GM18861 (cell line): Measurements from ENCODE around the gene PFKFB4.
"Not testable (repeated sequence)": the region's sequence is repeated elsewhere in the genome, so short reads cannot be mapped to it uniquely, and the experiment has no call there.

Source experiments
- ATAC-seq: cut with Tn5 transposase; IDR thresholded peaks from one replicate; pipeline ENCODE4 v1.9.1; 2021; ENCODE audit not compliant: unreplicated experiment

Gene PFKFB4

DNA sequence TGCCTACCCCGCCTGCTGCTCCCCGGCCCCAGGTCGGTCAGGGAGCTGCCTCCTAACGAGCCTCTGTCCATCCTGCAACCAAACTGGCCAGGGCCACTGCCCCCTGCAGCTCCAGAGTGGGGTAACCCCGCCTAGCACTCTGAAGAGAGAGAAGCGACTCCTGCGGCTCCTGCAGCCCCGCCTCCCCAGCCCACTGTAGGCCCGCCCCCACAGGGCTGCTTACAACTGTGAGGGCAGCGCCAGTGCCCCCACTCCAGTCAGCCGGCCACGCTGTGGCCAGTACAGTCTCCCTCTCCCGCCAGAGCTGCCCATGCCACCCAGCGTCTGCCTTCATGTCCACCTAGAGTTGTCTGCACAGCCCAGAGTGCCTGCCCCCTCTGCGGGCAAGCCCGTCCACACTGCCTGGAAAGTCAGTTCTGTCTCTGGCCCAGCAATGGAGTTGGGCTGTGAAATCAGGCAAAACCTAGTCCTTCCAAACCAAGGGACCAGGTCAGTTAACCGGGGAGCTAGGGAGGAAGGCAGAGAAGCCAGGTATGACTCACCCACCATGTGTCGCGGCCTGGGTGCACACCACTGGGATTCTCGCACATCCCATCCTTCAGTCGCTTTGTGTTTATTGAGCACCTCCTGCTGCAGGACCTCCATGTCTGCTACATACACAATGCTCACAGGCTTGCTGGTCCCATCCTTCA lies 4.6 kb upstream of the PFKFB4 start:
- ATAC-seq = no peak

DNA sequence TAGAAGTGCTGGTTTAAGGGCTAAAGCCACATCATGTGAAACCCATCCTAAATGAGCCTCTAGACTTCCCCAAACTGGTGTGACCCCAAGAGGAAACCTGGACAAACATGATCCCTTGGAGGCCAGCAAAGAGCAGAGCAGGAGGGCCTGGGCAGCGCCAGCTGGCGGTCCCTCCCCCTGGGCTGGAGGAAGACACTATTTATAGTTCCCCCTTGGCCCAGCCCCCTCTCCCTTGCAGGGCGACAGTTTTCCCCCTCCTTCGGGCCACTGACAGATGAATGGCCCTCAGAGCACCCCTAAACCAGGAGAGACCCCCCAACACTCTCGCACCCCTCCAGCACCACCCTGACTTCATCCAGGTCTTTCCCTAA lies 4.0 kb upstream of the PFKFB4 start:
- ATAC-seq = no peak

- no peak for ATAC-seq
Measured at GRCh38 chr3:48558493-48559134, 2.0 kb upstream of the PFKFB4 start.

GRCh38 chr3:48555949-48556795 lies 431 bp downstream of the PFKFB4 start:
- no peak for ATAC-seq

DNA sequence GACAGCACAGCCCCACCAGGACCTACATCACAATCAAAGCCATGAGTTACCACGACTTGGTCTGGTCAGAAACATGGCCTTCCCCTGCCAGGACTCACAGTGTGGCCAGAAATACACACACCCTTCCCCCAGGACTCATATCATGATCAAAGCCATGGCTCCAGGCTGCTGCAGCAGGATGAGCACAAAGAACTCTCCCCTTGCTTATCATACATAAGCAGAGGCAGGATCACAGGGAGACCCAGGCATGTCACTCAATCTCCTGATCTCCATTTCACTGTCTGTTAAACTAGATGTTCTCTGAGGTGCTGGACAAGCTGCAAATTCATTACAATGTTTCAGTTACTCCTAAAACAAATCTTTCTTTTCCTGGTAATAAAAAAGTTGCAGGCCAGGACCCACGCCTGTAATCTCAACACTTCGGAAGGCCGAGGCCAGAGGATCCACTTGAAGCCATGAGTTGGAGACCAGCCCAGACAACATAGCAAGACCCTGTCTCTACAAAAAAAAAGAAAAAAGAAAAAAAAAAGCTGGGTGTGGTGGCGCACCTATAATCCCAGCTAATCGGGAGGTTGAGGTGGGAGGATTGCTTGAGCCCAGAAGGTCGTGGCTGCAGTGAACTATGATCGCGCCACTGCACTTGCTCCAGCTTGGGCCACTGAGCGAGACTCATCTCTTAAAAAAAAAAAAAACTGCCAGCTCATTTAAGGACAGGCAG lies 1.2 kb downstream of the PFKFB4 start:
- no peak for ATAC-seq

- no peak for ATAC-seq
Measured at GRCh38 chr3:48553886-48554845, 2.4 kb downstream of the PFKFB4 start.

GRCh38 chr3:48553361-48553760 lies 3.2 kb downstream of the PFKFB4 start:
- ATAC-seq = no peak

- no peak for ATAC-seq
Measured at GRCh38 chr3:48552111-48552951, 4.3 kb downstream of the PFKFB4 start.

- not testable (repeated sequence) for ATAC-seq
Measured at GRCh38 chr3:48551651-48552050, 5.0 kb downstream of the PFKFB4 start.

GRCh38 chr3:48548729-48549705 lies 7.6 kb downstream of the PFKFB4 start:
- no peak for ATAC-seq

- no peak for ATAC-seq
Measured at GRCh38 chr3:48548126-48548525, 8.5 kb downstream of the PFKFB4 start.

DNA sequence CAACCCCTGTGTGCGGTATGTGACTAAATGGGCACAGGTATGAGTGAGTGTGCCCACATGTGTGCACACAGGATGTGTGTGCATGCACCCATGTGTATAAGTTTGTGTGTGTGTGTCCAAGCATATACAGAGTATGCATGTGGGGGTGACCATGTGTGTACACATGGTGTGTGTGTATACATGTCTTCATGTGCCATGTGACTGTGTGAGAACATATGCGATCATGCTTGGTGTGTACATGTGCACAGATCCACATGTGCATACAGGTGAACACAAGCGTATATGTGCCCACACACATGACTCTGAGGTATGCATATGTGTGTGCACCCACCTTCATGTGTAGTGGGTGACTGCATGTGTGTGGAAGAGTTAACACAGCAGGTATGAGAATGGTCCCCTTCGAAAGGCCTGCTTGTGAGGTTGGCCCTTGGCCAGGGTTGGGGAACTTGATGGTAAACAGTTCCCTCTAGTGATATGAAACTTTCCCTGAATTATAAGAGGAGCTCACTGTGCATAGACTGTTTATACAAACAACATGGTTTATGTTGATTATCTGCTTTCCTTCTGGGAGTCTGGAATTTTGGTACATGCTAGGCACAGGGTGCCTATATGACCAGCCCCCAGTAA lies 10.3 kb downstream of the PFKFB4 start:
- no peak for ATAC-seq

DNA sequence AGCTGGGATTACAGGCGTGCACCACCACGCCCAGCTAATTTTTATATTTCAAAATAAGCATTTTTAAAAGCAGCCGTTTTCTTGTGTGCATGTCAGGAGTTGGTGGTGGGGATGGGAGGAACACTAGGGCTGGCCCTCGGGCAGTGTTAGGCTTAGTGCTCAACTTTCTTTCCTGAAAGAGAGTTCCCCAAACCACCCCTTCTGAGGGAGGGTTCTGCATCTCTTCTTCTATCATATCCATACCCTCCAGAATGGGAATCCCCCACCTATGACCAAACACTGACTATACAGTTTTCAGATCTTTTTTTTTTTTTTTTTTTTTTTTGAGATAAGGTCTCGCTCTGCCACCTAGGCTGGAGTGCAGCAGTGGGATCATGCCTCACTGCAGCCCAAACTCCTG lies 12.5 kb downstream of the PFKFB4 start:
- no peak for ATAC-seq

GRCh38 chr3:48543271-48543866 lies 13.2 kb downstream of the PFKFB4 start:
- no peak for ATAC-seq

GRCh38 chr3:48538451-48538850 lies 18.2 kb downstream of the PFKFB4 start:
- no peak for ATAC-seq

- ATAC-seq = no peak
Measured at GRCh38 chr3:48536785-48537184, 19.8 kb downstream of the PFKFB4 start.

GRCh38 chr3:48536116-48536515 lies 20.5 kb downstream of the PFKFB4 start:
- no peak for ATAC-seq
